Lower leg skin (tissue), 4 donors: Measurements from ENCODE around the gene SSH2. TPM values are rescaled to one million over a fixed set of nuclear protein-coding genes. Genes with fewer than 3 reads are reported as not detected.
A peak's percentile ranks its signal among the peaks of the same experiment; 100 is the strongest.
"Not testable (repeated sequence)": the region's sequence is repeated elsewhere in the genome, so short reads cannot be mapped to it uniquely, and the experiment has no call there.

Source experiments
- DNase-seq, 2 donors: peaks; one replicate each; pipeline ENCODE4 v3.0.0-alpha.2; 2019; ENCODE audit warnings: low spot score in 2 of 2
- H3K4me3 ChIP-seq: fragments of 200-600 bp; sonication (generic); 2 replicates; pipeline ENCODE4 v1.5.1; 2017; ENCODE audit warnings: mild to moderate bottlenecking, low read depth; ENCODE audit not compliant: poor library complexity, severe bottlenecking
- POLR2A ChIP-seq, 2 donors: fragments of 450-650 bp; IDR thresholded peaks; one replicate each; pipeline ENCODE4 v1.6.1; 2016 to 2017; ENCODE audit warnings: antibody characterized with exemption in 2 of 2, mild to moderate bottlenecking in 1 of 2, moderate library complexity in 1 of 2
- WGBS, 2 donors: methylation state at CpG; one replicate each; pipeline ENCODE4 v1.1.5; 2018; 5-methylcytosine and 5-hydroxymethylcytosine counted together
- intact Hi-C: fragments of 100-400 bp; cut with DNase I; formaldehyde crosslinking; loops from one replicate; pipeline ENCODE4 v1.15.0; 2023; ENCODE audit warnings: low total_unique reads
- total RNA-seq, 4 donors: library from RNA; depleted of rRNA; stranded (reverse); fragments of >200 nt; gene quantifications; one replicate each; pipeline ENCODE4 v1.1.0, GENCODE V29; 2016
- TF ChIP-seq, protein P1 (sequence below), 3 donors: fragments of 450-650 bp; IDR thresholded peaks; one replicate each; pipeline ENCODE4 v1.5.1; 2016; ENCODE audit warnings: antibody characterized with exemption in 3 of 3, mild to moderate bottlenecking in 3 of 3, moderate library complexity in 2 of 3

Gene SSH2
- total RNA-seq, 4 donors from 2014 or later, result 10.0 to 20.3 (median 15.3) TPM

DNA sequence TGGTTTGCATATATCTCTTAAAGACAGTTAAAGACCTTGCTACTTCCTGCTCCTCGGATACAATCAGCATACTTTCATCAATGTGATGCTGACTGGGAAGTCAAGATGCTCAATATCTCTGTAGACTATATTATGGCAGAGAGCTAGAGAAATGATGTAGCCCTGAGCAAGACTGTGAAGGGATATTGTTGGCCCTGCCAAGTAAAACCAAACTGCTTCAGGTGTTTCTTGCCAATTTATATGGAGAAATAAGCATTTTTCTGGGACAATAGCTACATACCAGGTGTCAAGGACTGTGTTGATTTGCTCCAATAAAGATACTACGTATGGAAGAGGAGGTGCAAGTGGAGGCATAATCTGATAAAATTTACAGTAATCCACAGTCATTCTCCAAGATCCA, 6.7 kb upstream of the SSH2 start:
- H3K4me3 ChIP-seq, result no peak overlapping the region
- WGBS, 2 donors, result 69 to 74% methylated on average over 2 of the region's 2 CpGs
- intact Hi-C loops, result no loop called here
- no peak for DNase-seq
- TF ChIP-seq, protein P1, sequence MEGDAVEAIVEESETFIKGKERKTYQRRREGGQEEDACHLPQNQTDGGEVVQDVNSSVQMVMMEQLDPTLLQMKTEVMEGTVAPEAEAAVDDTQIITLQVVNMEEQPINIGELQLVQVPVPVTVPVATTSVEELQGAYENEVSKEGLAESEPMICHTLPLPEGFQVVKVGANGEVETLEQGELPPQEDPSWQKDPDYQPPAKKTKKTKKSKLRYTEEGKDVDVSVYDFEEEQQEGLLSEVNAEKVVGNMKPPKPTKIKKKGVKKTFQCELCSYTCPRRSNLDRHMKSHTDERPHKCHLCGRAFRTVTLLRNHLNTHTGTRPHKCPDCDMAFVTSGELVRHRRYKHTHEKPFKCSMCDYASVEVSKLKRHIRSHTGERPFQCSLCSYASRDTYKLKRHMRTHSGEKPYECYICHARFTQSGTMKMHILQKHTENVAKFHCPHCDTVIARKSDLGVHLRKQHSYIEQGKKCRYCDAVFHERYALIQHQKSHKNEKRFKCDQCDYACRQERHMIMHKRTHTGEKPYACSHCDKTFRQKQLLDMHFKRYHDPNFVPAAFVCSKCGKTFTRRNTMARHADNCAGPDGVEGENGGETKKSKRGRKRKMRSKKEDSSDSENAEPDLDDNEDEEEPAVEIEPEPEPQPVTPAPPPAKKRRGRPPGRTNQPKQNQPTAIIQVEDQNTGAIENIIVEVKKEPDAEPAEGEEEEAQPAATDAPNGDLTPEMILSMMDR (IDR thresholded peaks at IDR 0.05), result no peak
- no peak for TF ChIP-seq POLR2A (IDR thresholded peaks at IDR 0.05)

DNA sequence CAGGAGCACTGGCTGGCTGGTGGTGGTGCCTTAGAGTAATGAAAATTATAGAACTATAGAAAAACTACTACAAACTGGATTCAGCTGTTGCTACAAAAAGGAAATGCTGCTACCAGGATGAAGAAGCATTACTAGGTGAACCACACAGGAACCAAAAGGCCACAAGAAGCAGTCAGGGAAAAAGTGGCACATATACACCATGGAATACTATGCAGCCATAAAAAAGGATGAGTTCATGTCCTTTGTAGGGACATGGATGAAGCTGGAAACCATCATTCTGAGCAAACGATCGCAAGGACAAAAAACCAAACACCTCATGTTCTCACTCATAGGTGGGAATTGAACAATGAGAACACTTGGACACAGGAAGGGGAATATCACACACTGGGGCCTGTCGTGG, 5.9 kb upstream of the SSH2 start:
- intact Hi-C loops, DNase-seq, H3K4me3 ChIP-seq: not testable (repeated sequence)
- WGBS, 2 donors, result 93% methylated on average over 3 of the region's 3 CpGs

DNA sequence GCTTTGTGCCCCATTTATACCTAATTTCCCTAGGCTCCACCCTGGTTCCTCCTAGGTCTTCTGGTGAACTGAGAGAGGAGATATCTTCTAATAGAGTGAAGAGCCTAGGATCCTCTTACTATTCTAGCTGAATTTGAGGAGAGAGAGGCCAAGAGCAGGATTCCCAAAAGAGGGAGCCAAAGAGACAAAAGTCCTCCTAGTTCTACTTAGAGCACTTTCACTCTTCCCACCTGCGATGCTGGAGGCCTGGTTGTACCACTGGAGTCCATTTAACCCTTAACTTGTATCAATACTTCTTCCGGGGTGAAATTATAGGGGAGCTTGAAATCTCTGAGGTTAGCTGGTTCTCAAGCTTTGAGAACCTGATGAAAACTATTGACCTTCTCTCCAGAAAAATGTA, 3.4 kb upstream of the SSH2 start:
- no peak for TF ChIP-seq POLR2A (IDR thresholded peaks at IDR 0.05)
- TF ChIP-seq, protein P1 (IDR thresholded peaks at IDR 0.05), result no peak
- no peak for DNase-seq
- intact Hi-C loops, result loop anchor here (5.0 kb wide), 1 partner anchor 126 kb away; no protein-coding TSS in a partner anchor
- H3K4me3 ChIP-seq, result no peak overlapping the region
- WGBS, 2 donors, result 45 to 52% methylated on average over 2 of the region's 2 CpGs

DNA sequence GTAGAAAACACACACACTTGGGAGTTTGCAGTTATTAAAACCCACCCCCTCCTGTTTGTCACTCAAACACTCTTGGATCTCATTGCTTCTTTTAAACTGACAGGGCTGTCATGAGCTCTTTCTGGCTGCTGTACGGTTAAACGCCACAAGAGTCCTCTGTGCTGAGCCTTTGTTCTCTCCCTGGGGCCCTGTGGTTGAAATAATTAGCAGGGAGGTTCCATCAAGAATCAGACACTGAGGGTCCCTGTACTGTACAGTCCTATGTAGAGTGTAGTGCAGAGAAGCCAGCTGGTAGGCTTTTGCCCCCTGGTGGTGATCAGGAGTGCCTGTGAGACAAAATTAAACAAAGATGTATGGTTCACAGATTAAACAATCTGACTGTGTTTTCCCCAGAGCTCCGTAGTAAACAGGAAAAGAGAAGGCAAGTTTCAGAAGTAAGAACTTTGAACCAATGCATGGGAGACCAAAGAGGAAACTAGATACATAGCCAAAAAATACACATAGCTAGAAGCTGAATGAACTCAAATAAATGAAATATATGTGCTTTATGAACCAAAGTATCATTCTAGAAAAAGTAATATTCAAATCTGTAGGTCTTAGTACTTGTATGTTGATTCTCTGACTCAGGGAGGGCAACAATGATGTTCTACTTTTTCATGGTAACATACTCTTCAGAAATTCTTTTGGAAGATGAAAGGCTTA, 1.4 kb upstream of the SSH2 start:
- peak in 1 of 2 donors; percentile 68 for DNase-seq

DNA sequence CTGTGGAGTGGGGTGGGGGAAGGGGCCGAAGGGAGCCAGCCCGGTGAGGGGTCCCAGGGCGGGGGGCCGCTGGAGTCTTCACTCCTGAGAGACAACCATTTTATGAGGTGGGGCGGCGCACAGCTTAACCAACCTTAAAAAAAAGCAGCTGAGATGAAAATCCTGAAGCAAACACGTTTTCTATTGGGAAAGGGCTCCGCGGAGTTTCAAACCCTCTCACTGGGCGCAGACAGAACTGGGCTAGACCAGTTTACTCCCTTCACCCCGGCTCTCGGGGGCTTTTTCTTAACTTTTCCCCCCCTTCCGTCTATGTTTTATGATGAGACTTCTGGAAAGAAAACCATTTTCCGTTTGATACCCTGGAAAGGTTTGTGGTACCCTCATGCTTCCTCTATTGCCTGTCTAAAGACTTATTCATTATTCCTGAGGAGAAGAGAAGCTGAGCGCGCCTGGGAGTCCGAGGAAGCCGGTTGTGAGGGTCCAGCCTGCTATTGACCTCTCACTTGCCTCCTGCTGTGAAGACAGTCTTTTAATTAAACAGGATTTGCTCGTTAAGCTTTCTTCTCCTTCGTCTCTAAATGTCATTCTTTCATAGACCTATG, 482 bp upstream of the SSH2 start:
- intact Hi-C loops, result loop anchor here (5.0 kb wide), 1 partner anchor 123 kb away; no protein-coding TSS in a partner anchor
- H3K4me3 ChIP-seq, result peak overlapping the region; percentile 91
- no peak for DNase-seq
- WGBS, 2 donors, result 0 to 1% methylated on average over 20 of the region's 20 CpGs
- no peak for TF ChIP-seq POLR2A (IDR thresholded peaks at IDR 0.05)
- TF ChIP-seq, protein P1 (IDR thresholded peaks at IDR 0.05), result no peak

More for the DNA sequence above, 1.4 kb upstream of the SSH2 start:
- H3K4me3 ChIP-seq, result no peak overlapping the region
- 0% methylated on average over 3 of the region's 3 CpGs for WGBS, 2 donors
- TF ChIP-seq, protein P1 (IDR thresholded peaks at IDR 0.05), result peak in 1 of 3 donors; percentile 12
- no peak for TF ChIP-seq POLR2A (IDR thresholded peaks at IDR 0.05)
- intact Hi-C loops, result loop anchor here (5.0 kb wide), 1 partner anchor 124 kb away; no protein-coding TSS in a partner anchor

DNA sequence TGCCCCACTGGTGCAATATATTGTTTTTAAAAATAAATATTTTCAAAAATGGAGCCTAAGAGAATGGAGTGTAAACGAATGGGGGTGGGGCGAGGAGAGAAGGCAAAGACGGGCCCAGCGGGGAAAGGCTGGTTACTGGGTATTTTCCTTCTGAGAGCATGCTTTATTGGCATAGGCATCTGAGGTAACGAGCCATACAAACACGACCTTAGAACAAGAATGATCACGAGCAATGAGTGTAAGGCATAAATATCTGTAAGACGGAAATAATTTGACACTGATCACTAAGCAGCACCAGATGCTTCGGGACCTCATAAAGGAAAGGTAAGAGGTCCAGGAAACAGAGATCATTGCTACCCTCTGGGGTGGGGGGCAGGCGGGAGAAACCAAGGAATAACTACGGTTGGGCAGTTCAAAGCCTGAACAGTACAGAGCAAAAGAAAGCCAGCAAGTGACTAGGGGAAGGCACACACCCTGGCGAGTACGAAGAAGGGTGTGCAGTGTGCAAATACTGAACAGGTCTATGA, 959 bp downstream of the SSH2 start:
- peak in 1 of 2 donors; percentile 14 for DNase-seq
- TF ChIP-seq, protein P1 (IDR thresholded peaks at IDR 0.05), result no peak
- no peak for TF ChIP-seq POLR2A (IDR thresholded peaks at IDR 0.05)
- intact Hi-C loops, result no loop called here
- peak overlapping the region; percentile 91 for H3K4me3 ChIP-seq
- 1 to 2% methylated on average over 13 of the region's 13 CpGs for WGBS, 2 donors
